ENCODE data around the gene RABGGTA.
A peak's percentile ranks its signal among the peaks of the same experiment; 100 is the strongest.
"Not testable (repeated sequence)": the region's sequence is repeated elsewhere in the genome, so short reads cannot be mapped to it uniquely, and the experiment has no call there.

The RABGGTA gene

GRCh38 chr14:24219521-24219920 is 51.9 kb downstream of the RABGGTA start:
- DNase-seq (ENCODE audit: low read depth), result no peak
- H3K4me3 ChIP-seq (ENCODE audit: low read depth, low read length), result no peak overlapping the region
- TF ChIP-seq, protein P1, sequence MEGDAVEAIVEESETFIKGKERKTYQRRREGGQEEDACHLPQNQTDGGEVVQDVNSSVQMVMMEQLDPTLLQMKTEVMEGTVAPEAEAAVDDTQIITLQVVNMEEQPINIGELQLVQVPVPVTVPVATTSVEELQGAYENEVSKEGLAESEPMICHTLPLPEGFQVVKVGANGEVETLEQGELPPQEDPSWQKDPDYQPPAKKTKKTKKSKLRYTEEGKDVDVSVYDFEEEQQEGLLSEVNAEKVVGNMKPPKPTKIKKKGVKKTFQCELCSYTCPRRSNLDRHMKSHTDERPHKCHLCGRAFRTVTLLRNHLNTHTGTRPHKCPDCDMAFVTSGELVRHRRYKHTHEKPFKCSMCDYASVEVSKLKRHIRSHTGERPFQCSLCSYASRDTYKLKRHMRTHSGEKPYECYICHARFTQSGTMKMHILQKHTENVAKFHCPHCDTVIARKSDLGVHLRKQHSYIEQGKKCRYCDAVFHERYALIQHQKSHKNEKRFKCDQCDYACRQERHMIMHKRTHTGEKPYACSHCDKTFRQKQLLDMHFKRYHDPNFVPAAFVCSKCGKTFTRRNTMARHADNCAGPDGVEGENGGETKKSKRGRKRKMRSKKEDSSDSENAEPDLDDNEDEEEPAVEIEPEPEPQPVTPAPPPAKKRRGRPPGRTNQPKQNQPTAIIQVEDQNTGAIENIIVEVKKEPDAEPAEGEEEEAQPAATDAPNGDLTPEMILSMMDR (IDR thresholded peaks at IDR 0.05; ENCODE audit: low read depth, low read length, missing control alignments), result no peak

DNA sequence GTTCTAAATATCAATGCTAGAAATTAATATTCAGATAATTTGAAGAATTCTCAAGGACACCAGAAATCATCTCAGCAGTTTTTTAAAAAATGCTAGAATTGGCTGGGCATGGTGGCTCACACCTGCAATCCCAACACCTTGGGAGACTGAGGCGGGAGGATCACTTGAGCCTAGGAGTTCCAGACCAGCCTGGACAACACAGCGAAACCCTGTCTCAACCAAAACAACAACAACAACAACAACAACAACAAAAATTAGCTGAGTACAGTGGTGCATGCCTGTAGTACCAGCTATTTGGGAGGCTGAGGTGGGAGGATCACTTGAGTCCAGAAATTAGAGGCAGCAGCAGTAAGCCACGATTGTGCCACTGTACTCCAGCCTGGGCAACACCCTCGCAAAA is 52.3 kb downstream of the RABGGTA start:
- no peak overlapping the region for H3K4me3 ChIP-seq (ENCODE audit: low read depth, low read length)
- DNase-seq (ENCODE audit: low read depth), result no peak
- TF ChIP-seq, protein P1 (IDR thresholded peaks at IDR 0.05; ENCODE audit: low read depth, low read length, missing control alignments), result no peak

GRCh38 chr14:24216876-24217275 is 54.5 kb downstream of the RABGGTA start:
- not testable (repeated sequence) for DNase-seq (ENCODE audit: low read depth); H3K4me3 ChIP-seq (ENCODE audit: low read depth, low read length)

- no peak for DNase-seq (ENCODE audit: low read depth)
- TF ChIP-seq, protein P1 (IDR thresholded peaks at IDR 0.05; ENCODE audit: low read depth, low read length, missing control alignments), result no peak
- H3K4me3 ChIP-seq (ENCODE audit: low read depth, low read length), result peak overlapping the region; percentile 81
Measured at GRCh38 chr14:24216345-24216699, 55.1 kb downstream of the RABGGTA start.

Measured in GM12864 (cell line).